Measurements from ENCODE around the gene LHX8. TPM values are rescaled to one million over a fixed set of nuclear protein-coding genes. Genes with fewer than 3 reads are reported as not detected.

The LHX8 gene
- polyA plus RNA-seq, 1 of the 3 experiments (the other 2 are of a cell fraction) = 0.30 TPM

GRCh38 chr1:75171876-75172275, 37.7 kb downstream of the LHX8 start:
- POLR2A ChIA-PET = no interaction called here

DNA sequence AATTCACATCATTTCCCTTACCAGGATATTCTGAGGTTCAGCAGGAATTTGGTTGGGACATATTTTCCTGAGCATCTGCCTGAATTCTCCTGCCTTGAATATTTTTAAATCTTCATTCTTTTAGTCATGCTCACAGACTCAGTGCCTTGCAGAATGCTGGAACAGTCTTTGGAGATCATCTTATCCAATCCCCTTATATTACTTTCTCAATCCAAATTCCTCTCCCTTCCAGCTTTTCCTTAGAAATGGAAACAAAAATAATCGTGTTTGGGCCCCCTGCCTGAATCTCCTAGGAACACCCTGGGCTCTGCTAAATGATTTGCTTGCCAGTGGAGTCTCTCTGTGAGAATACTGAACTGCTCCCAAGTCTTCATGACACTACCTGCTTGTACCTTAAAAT, 38.4 kb downstream of the LHX8 start:
- no peak overlapping the region for H2AFZ ChIP-seq (ENCODE audit: low read depth)
- DNase-seq = no peak
- WGBS (ENCODE audit: low lambda C conversion rate) = 4% methylated on average over 1 of the region's 1 CpG
- H3K4me2 ChIP-seq = no peak overlapping the region
- no peaks in the 10 kb centered on the region for H3K79me2 ChIP-seq (ENCODE audit: insufficient read depth)
- no peak overlapping the region for H3K9ac ChIP-seq
- POLR2A ChIA-PET = no interaction called here
- H3K27me3 ChIP-seq (ENCODE audit: insufficient read depth) = no peaks in the 10 kb centered on the region
- no peaks in the 10 kb centered on the region for H3K9me3 ChIP-seq
- H3K27ac ChIP-seq (ENCODE audit: low read depth in 2 of 2, low read length in 1 of 2) = no peak overlapping the region
- H3K9me2 ChIP-seq = no peaks in the 10 kb centered on the region
- CTCF ChIA-PET = interaction anchor here (1.4 kb wide), 1 partner anchor 30 kb away, joined by 6 read pairs; no protein-coding TSS in a partner anchor
- H3K36me3 ChIP-seq (replicated peaks in 1 of 2; ENCODE audit: control insufficient read depth in 1 of 2, insufficient read depth in 2 of 2, low read length in 1 of 2) = no peaks in the 10 kb centered on the region
- H3K4me1 ChIP-seq (ENCODE audit: control insufficient read depth in 1 of 2, insufficient read depth in 2 of 2, low read depth in 1 of 2, low read length in 1 of 2) = no peaks in the 10 kb centered on the region; a peak in 1 of 4 replicates
- H4K20me1 ChIP-seq (ENCODE audit: insufficient read depth) = no peaks in the 10 kb centered on the region
- peaks cover 3% of the 10 kb centered on the region for H3F3A ChIP-seq (replicated peaks; ENCODE audit: insufficient read depth)
- no peak overlapping the region for H3K4me3 ChIP-seq (ENCODE audit: low read depth in 2 of 2, low read length in 1 of 2)
- TF ChIP-seq MEF2A (IDR thresholded peaks at IDR 0.05; ENCODE audit: borderline replicate concordance, low read depth) (no peak), SIN3A (IDR thresholded peaks at IDR 0.05; ENCODE audit: borderline replicate concordance, low read depth, low read length) (no peak), FOSL2 (IDR thresholded peaks at IDR 0.05; ENCODE audit: borderline replicate concordance, low read depth) (no peak), GATA2 (CRISPR knock-in tag; IDR thresholded peaks at IDR 0.05) (no peak), CHD2 (IDR thresholded peaks at IDR 0.05; ENCODE audit: low read length, partially characterized antibody) (no peak), ELF1 (IDR thresholded peaks at IDR 0.05) (no peak), EZH2phosphoT487 (IDR thresholded peaks at IDR 0.05; ENCODE audit: borderline replicate concordance, low read depth) (no peak)
- TF ChIP-seq, protein P1, sequence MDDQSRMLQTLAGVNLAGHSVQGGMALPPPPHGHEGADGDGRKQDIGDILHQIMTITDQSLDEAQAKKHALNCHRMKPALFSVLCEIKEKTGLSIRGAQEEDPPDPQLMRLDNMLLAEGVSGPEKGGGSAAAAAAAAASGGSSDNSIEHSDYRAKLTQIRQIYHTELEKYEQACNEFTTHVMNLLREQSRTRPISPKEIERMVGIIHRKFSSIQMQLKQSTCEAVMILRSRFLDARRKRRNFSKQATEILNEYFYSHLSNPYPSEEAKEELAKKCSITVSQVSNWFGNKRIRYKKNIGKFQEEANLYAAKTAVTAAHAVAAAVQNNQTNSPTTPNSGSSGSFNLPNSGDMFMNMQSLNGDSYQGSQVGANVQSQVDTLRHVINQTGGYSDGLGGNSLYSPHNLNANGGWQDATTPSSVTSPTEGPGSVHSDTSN (IDR thresholded peaks at IDR 0.05) = no peak

More at GRCh38 chr1:75171876-75172275, 37.7 kb downstream of the LHX8 start:
- Histone ChIP-seq H3K36me3 (replicated peaks in 1 of 2; ENCODE audit: control insufficient read depth in 1 of 2, insufficient read depth in 2 of 2, low read length in 1 of 2) (no peaks in the 10 kb centered on the region), H3F3A (replicated peaks; ENCODE audit: insufficient read depth) (peaks cover 3% of the 10 kb centered on the region), H3K9me3 (no peaks in the 10 kb centered on the region), H4K20me1 (ENCODE audit: insufficient read depth) (no peaks in the 10 kb centered on the region), H3K4me1 (ENCODE audit: control insufficient read depth in 1 of 2, insufficient read depth in 2 of 2, low read depth in 1 of 2, low read length in 1 of 2) (no peaks in the 10 kb centered on the region; a peak in 1 of 4 replicates), H3K27ac (ENCODE audit: low read depth in 2 of 2, low read length in 1 of 2) (no peak overlapping the region), H3K9ac (no peak overlapping the region), H3K9me2 (no peaks in the 10 kb centered on the region), H3K79me2 (ENCODE audit: insufficient read depth) (no peaks in the 10 kb centered on the region), H2AFZ (ENCODE audit: low read depth) (no peak overlapping the region), H3K27me3 (ENCODE audit: insufficient read depth) (no peaks in the 10 kb centered on the region), H3K4me2 (no peak overlapping the region), H3K4me3 (ENCODE audit: low read depth in 2 of 2, low read length in 1 of 2) (no peak overlapping the region)
- TF ChIP-seq SMC3 (IDR thresholded peaks at IDR 0.05; ENCODE audit: low read depth, low read length) (no peak), FOXM1 (IDR thresholded peaks at IDR 0.05; ENCODE audit: low read depth) (no peak), NRF1 (IDR thresholded peaks at IDR 0.05; ENCODE audit: low read depth, low read length) (no peak), MXI1 (IDR thresholded peaks at IDR 0.05; ENCODE audit: low read depth, low read length) (no peak), GABPA (IDR thresholded peaks at IDR 0.05; ENCODE audit: low read depth) (no peak), FOXJ3 (CRISPR knock-in tag; IDR thresholded peaks at IDR 0.05) (no peak), MAX (IDR thresholded peaks at IDR 0.05; ENCODE audit: low read depth) (no peak), RAD21 (IDR thresholded peaks at IDR 0.05; ENCODE audit: low read length) (no peak), USF2 (IDR thresholded peaks at IDR 0.05; ENCODE audit: borderline replicate concordance, low read depth, low read length) (no peak), FOSL2 (IDR thresholded peaks at IDR 0.05; ENCODE audit: borderline replicate concordance, low read depth) (no peak), TEAD4 (IDR thresholded peaks at IDR 0.05; ENCODE audit: borderline replicate concordance, insufficient read depth) (no peak), ELF1 (IDR thresholded peaks at IDR 0.05) (no peak), JUND (IDR thresholded peaks at IDR 0.05) (no peak)
- TF ChIP-seq, protein P2, sequence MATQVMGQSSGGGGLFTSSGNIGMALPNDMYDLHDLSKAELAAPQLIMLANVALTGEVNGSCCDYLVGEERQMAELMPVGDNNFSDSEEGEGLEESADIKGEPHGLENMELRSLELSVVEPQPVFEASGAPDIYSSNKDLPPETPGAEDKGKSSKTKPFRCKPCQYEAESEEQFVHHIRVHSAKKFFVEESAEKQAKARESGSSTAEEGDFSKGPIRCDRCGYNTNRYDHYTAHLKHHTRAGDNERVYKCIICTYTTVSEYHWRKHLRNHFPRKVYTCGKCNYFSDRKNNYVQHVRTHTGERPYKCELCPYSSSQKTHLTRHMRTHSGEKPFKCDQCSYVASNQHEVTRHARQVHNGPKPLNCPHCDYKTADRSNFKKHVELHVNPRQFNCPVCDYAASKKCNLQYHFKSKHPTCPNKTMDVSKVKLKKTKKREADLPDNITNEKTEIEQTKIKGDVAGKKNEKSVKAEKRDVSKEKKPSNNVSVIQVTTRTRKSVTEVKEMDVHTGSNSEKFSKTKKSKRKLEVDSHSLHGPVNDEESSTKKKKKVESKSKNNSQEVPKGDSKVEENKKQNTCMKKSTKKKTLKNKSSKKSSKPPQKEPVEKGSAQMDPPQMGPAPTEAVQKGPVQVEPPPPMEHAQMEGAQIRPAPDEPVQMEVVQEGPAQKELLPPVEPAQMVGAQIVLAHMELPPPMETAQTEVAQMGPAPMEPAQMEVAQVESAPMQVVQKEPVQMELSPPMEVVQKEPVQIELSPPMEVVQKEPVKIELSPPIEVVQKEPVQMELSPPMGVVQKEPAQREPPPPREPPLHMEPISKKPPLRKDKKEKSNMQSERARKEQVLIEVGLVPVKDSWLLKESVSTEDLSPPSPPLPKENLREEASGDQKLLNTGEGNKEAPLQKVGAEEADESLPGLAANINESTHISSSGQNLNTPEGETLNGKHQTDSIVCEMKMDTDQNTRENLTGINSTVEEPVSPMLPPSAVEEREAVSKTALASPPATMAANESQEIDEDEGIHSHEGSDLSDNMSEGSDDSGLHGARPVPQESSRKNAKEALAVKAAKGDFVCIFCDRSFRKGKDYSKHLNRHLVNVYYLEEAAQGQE (IDR thresholded peaks at IDR 0.05; ENCODE audit: low read depth, low read length) = no peak
- WGBS (ENCODE audit: low lambda C conversion rate) = 8% methylated on average over 1 of the region's 1 CpG
- no peak for DNase-seq
- CTCF ChIA-PET = no interaction called here
